ENCODE results near the gene ABCG4. TPM values are rescaled to one million over a fixed set of nuclear protein-coding genes. Genes with fewer than 3 reads are reported as not detected.
A peak's percentile ranks its signal among the peaks of the same experiment; 100 is the strongest.
"Not testable (repeated sequence)": the region's sequence is repeated elsewhere in the genome, so short reads cannot be mapped to it uniquely, and the experiment has no call there.

The ABCG4 gene
- total RNA-seq, 2 donors from 2014 or later, result not detected

DNA sequence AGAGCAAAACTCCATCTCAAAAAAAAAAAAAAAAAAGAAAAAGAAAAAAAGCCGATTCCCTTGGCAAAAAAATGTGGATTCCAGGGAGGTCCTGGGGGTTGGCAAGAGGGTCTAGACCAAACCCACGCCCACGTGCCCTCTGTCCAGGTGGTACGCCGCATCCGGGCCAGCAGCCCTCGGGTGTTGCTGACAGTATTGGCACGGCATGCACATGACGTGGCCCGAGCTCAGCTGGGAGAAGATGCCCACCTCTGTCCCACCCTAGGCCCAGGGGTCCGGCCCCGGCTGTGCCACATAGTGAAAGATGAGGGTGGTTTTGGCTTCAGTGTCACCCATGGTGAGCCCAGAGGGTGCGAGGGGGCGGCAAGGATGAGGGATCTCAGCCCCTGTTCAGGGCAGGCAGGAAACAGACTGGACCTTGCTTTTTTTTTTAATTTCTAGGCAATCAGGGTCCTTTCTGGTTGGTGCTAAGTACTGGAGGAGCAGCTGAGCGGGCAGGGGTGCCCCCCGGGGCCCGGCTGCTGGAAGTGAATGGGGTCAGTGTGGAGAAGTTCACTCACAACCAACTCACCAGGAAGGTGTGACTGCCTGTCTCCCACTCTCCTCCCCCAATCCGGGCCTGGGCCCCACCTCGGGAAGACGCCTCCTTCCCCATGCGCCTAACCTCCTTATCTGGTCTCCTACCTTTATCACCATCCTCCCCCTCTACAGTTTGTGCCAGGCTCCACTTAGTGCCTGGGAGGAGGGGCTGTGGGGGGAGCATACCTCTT, 38.5 kb downstream of the ABCG4 start:
- Mint-ChIP-seq H3K27me3 (peaks cover 8% of the 10 kb centered on the region), H3K36me3 (ENCODE audit: low read depth) (no peaks in the 10 kb centered on the region), H3K27ac (no peak overlapping the region), H3K4me1 (no peaks in the 10 kb centered on the region), H3K4me3 (no peak overlapping the region)
- no peak for DNase-seq
- ATAC-seq, result no peak
- H3K9me3 ChIP-seq (ENCODE audit: control insufficient read depth, low read length, poor library complexity, severe bottlenecking), result no peaks in the 10 kb centered on the region

GRCh38 chr11:119188067-119188466, 39.2 kb downstream of the ABCG4 start:
- DNase-seq (no peak), ATAC-seq (no peak)

GRCh38 chr11:119188887-119189286, 40.0 kb downstream of the ABCG4 start:
- H3K27me3 Mint-ChIP-seq, result peaks cover 8% of the 10 kb centered on the region
- no peaks in the 10 kb centered on the region for H3K4me1 Mint-ChIP-seq
- no peaks in the 10 kb centered on the region for H3K36me3 Mint-ChIP-seq (ENCODE audit: low read depth)
- ATAC-seq (no peak), DNase-seq (no peak)
- H3K27ac Mint-ChIP-seq, result no peak overlapping the region
- H3K9me3 ChIP-seq (ENCODE audit: control insufficient read depth, low read length, poor library complexity, severe bottlenecking), result no peaks in the 10 kb centered on the region
- no peak overlapping the region for H3K4me3 Mint-ChIP-seq

More at GRCh38 chr11:119188067-119188466, 39.2 kb downstream of the ABCG4 start:
- no peaks in the 10 kb centered on the region for H3K4me1 Mint-ChIP-seq
- H3K9me3 ChIP-seq (ENCODE audit: control insufficient read depth, low read length, poor library complexity, severe bottlenecking), result no peaks in the 10 kb centered on the region
- no peak overlapping the region for H3K27ac Mint-ChIP-seq
- H3K4me3 Mint-ChIP-seq, result no peak overlapping the region
- peaks cover 8% of the 10 kb centered on the region for H3K27me3 Mint-ChIP-seq
- no peaks in the 10 kb centered on the region for H3K36me3 Mint-ChIP-seq (ENCODE audit: low read depth)

DNA sequence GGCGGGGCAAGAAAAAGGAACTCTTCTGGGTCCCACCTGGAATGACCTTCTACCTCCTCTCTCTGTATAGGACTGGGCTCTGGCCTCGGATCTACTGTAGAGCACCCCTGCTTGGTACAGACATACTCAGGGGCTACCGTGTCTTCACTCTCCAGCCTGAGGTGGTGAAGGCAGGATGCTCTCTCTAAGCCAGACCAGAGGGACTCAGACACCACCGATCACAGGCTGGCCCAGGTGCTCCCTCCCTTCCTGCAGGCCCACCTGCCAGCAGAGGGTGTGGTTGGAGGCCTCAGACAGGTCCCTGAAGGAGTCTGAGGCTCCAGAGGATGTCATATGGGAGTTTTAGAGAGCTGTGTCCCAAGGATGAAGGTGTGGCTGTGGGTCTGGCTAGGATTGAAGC, 40.5 kb downstream of the ABCG4 start:
- ATAC-seq (no peak), DNase-seq (no peak)
- no peaks in the 10 kb centered on the region for H3K9me3 ChIP-seq (ENCODE audit: control insufficient read depth, low read length, poor library complexity, severe bottlenecking)
- Mint-ChIP-seq H3K4me3 (no peak overlapping the region), H3K36me3 (ENCODE audit: low read depth) (no peaks in the 10 kb centered on the region), H3K4me1 (no peaks in the 10 kb centered on the region), H3K27ac (no peak overlapping the region), H3K27me3 (peaks cover 8% of the 10 kb centered on the region)

DNA sequence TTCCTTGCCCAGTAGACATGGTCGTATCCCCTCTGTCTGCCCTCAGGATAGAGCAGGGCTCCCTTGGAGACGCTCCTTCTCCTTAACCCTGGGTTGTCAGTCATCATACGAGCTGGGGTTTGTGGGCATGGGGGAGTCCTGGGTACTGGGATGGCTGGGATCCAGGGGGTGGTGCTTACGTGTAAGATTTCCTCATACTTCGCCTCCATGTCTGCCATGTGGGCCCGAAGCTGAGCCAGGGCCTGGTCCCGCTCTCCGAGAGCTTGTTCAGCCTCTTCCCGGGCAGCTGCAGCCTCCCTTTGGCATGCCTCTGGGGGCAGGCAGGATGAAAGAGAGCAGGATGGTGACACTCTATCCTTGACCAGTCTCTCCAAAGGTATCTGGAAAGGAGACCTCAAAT, 41.7 kb downstream of the ABCG4 start:
- H3K36me3 Mint-ChIP-seq (ENCODE audit: low read depth), result no peaks in the 10 kb centered on the region
- no peak overlapping the region for H3K4me3 Mint-ChIP-seq
- peaks cover 15% of the 10 kb centered on the region for H3K27me3 Mint-ChIP-seq
- H3K9me3 ChIP-seq (ENCODE audit: control insufficient read depth, low read length, poor library complexity, severe bottlenecking), result no peaks in the 10 kb centered on the region
- no peaks in the 10 kb centered on the region for H3K4me1 Mint-ChIP-seq
- no peak overlapping the region for H3K27ac Mint-ChIP-seq
- DNase-seq (no peak), ATAC-seq (no peak)

- H3K27me3 Mint-ChIP-seq, result peaks cover 12% of the 10 kb centered on the region
- not testable (repeated sequence) for DNase-seq; H3K36me3 Mint-ChIP-seq (ENCODE audit: low read depth); H3K4me3 Mint-ChIP-seq; ATAC-seq; H3K9me3 ChIP-seq (ENCODE audit: control insufficient read depth, low read length, poor library complexity, severe bottlenecking); H3K4me1 Mint-ChIP-seq; H3K27ac Mint-ChIP-seq
Observed at GRCh38 chr11:119191265-119191664, 42.4 kb downstream of the ABCG4 start.

- H3K27me3 Mint-ChIP-seq, result peaks cover 7% of the 10 kb centered on the region
- ATAC-seq (no peak), DNase-seq (no peak)
- H3K27ac Mint-ChIP-seq, result no peak overlapping the region
- H3K9me3 ChIP-seq (ENCODE audit: control insufficient read depth, low read length, poor library complexity, severe bottlenecking), result no peaks in the 10 kb centered on the region
- no peak overlapping the region for H3K4me3 Mint-ChIP-seq
- peaks cover 6% of the 10 kb centered on the region for H3K4me1 Mint-ChIP-seq
- H3K36me3 Mint-ChIP-seq (ENCODE audit: low read depth), result no peaks in the 10 kb centered on the region
Observed at GRCh38 chr11:119192111-119192510, 43.3 kb downstream of the ABCG4 start.

DNA sequence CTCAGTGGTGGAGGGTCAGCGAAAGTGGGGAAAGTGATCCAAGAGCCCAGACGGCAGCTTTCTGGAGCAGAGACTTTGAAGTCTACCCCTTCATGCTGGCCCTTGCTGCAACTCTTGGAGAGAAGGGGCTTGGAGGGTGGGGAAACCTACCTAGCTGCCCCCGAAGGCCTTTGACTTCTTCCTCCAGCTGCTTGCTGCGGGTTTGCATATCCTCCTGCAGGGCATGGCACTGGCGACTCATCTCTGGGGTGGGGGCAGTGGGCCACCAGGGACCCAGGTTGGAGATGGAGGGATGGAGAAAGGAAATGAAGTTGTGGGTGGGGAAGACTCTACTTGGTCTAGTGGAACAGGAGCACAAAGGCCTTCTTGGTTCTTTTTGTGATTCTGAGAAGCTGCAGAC, 44.1 kb downstream of the ABCG4 start:
- ATAC-seq (no peak), DNase-seq (no peak)
- Mint-ChIP-seq H3K27me3 (peaks cover 7% of the 10 kb centered on the region), H3K4me1 (peaks cover 6% of the 10 kb centered on the region), H3K36me3 (ENCODE audit: low read depth) (no peaks in the 10 kb centered on the region), H3K4me3 (no peak overlapping the region), H3K27ac (no peak overlapping the region)
- no peaks in the 10 kb centered on the region for H3K9me3 ChIP-seq (ENCODE audit: control insufficient read depth, low read length, poor library complexity, severe bottlenecking)

GRCh38 chr11:119193626-119194025, 44.8 kb downstream of the ABCG4 start:
- Mint-ChIP-seq H3K4me3 (no peak overlapping the region), H3K4me1 (peaks cover 6% of the 10 kb centered on the region), H3K27ac (no peak overlapping the region), H3K27me3 (peaks cover 7% of the 10 kb centered on the region), H3K36me3 (ENCODE audit: low read depth) (no peaks in the 10 kb centered on the region)
- no peaks in the 10 kb centered on the region for H3K9me3 ChIP-seq (ENCODE audit: control insufficient read depth, low read length, poor library complexity, severe bottlenecking)
- no peak for ATAC-seq
- no peak for DNase-seq

GRCh38 chr11:119194811-119195440, 46.1 kb downstream of the ABCG4 start:
- Mint-ChIP-seq H3K27me3 (peaks cover 7% of the 10 kb centered on the region), H3K4me1 (peaks cover 6% of the 10 kb centered on the region), H3K27ac (no peak overlapping the region), H3K4me3 (no peak overlapping the region), H3K36me3 (ENCODE audit: low read depth) (no peaks in the 10 kb centered on the region)
- ATAC-seq (no peak), DNase-seq (no peak)
- H3K9me3 ChIP-seq (ENCODE audit: control insufficient read depth, low read length, poor library complexity, severe bottlenecking), result no peaks in the 10 kb centered on the region

DNA sequence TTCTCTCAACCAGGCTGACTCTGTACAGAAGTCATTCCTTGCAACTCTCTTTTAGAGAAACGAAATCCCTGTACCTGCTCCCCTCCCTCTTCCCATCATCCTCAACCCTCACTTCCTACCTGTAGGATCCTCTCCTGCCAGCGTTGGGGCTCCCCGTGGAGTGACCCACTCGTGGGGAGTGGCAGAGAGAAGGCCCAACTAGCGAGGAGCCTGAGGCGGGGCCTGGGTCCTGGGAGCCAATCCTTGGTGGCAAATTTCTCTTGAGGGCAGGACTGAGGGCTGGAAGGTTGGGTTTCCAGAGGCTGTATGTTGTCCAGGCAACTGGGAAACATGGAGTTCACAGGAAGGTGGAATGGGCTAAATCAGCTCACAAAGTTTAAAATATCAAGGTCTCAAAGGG, 46.8 kb downstream of the ABCG4 start:
- Mint-ChIP-seq H3K36me3 (ENCODE audit: low read depth) (no peaks in the 10 kb centered on the region), H3K4me1 (peaks cover 6% of the 10 kb centered on the region), H3K4me3 (no peak overlapping the region), H3K27me3 (peaks cover 7% of the 10 kb centered on the region), H3K27ac (no peak overlapping the region)
- H3K9me3 ChIP-seq (ENCODE audit: control insufficient read depth, low read length, poor library complexity, severe bottlenecking), result no peaks in the 10 kb centered on the region
- ATAC-seq (no peak), DNase-seq (no peak)

GRCh38 chr11:119196833-119197483, 48.1 kb downstream of the ABCG4 start:
- ATAC-seq, result peak; percentile 98
- Mint-ChIP-seq H3K27me3 (peaks cover 7% of the 10 kb centered on the region), H3K4me1 (peaks cover 6% of the 10 kb centered on the region), H3K4me3 (no peak overlapping the region), H3K27ac (no peak overlapping the region), H3K36me3 (ENCODE audit: low read depth) (no peaks in the 10 kb centered on the region)
- peak in 2 of 3 donors; percentile 31 to 55 for DNase-seq
- H3K9me3 ChIP-seq (ENCODE audit: control insufficient read depth, low read length, poor library complexity, severe bottlenecking), result no peaks in the 10 kb centered on the region

DNA sequence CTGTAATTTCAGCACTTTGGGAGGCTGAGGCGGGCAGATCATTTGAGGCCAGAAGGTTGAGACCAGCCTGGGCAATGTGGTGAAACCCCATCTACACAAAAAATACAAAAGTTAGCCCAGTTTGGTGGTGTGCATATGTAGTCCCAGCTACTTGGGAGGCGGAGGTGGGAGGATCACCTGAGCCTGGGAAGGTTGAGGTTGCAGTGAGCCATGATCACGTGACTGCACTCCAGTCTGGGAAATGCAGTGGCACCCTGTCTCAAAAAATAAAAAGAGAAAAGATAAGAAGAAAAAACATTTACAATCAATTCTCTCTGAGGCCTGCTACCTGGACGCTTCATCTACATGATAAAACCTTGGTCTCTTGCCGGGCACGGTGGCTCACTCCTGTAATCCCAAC, 50.1 kb downstream of the ABCG4 start:
- Mint-ChIP-seq H3K27me3 (peaks cover 7% of the 10 kb centered on the region), H3K36me3 (ENCODE audit: low read depth) (no peaks in the 10 kb centered on the region), H3K27ac (no peak overlapping the region), H3K4me3 (no peak overlapping the region), H3K4me1 (peaks cover 6% of the 10 kb centered on the region)
- ATAC-seq (no peak), DNase-seq (no peak)
- no peaks in the 10 kb centered on the region for H3K9me3 ChIP-seq (ENCODE audit: control insufficient read depth, low read length, poor library complexity, severe bottlenecking)

All from T-helper 17 cell (primary cell).